IgD-negative memory B cell (primary cell): ENCODE data around the gene ZNF766. TPM values are rescaled to one million over a fixed set of nuclear protein-coding genes. Genes with fewer than 3 reads are reported as not detected.
A peak's percentile ranks its signal among the peaks of the same experiment; 100 is the strongest.
"Not testable (repeated sequence)": the region's sequence is repeated elsewhere in the genome, so short reads cannot be mapped to it uniquely, and the experiment has no call there.

Experiments used
- H3K27ac Mint-ChIP-seq, 3 donors: one replicate each; pipeline ENCODE4 v1.8.0; 2020 to 2022; ENCODE audit warnings: mild to moderate bottlenecking in 3 of 3, mixed read lengths in 3 of 3, moderate library complexity in 1 of 3
- H3K27me3 Mint-ChIP-seq: one replicate; pipeline ENCODE4 v1.8.0; 2021; ENCODE audit warnings: mixed read lengths
- H3K36me3 Mint-ChIP-seq: one replicate; pipeline ENCODE4 v1.8.0; 2020; ENCODE audit warnings: mild to moderate bottlenecking, mixed read lengths
- H3K4me1 Mint-ChIP-seq, 3 donors: one replicate each; pipeline ENCODE4 v1.8.0; 2020 to 2022; ENCODE audit warnings: mixed read lengths in 3 of 3, mild to moderate bottlenecking in 1 of 3
- H3K4me3 Mint-ChIP-seq, 4 donors: one replicate each; pipeline ENCODE4 v1.8.0; 2020 to 2022; ENCODE audit warnings: mild to moderate bottlenecking in 4 of 4, mixed read lengths in 4 of 4, moderate library complexity in 3 of 4
- H3K9me3 Mint-ChIP-seq, 3 donors: one replicate each; pipeline ENCODE4 v1.8.0; 2020 to 2021; ENCODE audit warnings: mixed read lengths in 3 of 3, mild to moderate bottlenecking in 1 of 3
- polyA plus RNA-seq: library from polyadenylated mRNA; unstranded; fragments of 300-500 nt; fragmentation: Illumina TruSeq; gene quantifications from one replicate; pipeline ENCODE4 v1.2.3, GENCODE V29; 2021

The ZNF766 gene
- polyA plus RNA-seq, 1 donor from 2014 or later = 54.8 TPM

DNA sequence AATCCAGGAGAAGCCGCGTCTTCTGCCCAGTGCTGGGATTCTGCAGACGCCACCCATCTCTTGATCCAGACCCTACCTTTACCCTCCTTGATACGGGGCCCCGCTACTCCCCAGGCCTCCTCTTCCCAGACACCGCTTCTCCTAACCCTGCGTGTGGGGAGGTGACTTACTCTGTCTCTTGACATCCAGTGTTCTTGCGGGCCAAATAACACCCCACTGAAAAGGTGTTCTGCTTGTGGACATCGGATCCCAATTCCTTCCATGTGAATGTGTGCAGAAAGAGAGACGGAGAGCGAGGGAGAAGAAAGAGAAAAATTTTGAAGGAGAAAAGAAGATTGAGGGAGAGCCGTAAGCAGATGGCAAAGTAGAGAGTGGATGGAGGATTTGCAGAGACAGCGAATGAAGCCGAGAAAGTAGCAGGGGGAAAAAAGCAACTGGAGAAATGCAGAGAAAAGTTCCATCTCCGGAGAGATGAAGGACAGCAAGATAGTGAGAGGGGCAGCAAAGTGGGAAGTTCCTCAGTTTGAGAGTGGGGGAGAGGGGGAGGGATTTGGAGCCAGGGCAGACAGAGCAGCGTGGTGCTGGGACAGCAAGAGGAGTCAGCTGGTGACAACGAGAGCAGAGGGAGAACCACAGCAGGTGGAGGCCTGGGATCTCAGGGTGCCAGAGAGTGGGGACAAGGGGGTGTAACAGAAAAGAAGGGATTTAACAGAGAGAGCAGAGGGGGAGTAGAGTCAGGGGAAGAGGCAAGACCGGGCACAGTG lies 28.4 kb downstream of the ZNF766 start:
- peaks cover 24% of the 10 kb centered on the region for H3K36me3 Mint-ChIP-seq

DNA sequence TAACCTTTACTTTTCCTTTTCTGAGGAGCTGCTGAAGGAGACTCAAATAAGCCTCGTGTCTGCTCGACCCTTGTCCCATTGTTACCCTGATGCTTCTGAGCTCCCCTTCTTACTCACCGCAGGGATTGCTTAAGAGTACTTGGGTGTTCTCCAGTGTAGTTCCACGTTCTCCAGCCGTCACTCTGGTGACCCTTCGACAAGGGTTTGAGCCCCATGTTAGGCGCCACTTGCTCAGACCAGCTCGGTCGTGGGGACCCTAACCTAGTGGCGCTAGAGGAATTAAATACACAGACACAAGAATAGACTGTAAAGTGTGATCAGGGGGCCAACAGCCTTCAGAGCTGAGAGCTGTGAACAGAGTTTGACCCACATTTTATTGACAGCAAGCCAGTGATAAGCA lies 37.9 kb downstream of the ZNF766 start:
- Mint-ChIP-seq H3K9me3 (peaks cover 5 to 42% (median 34%) of the 10 kb centered on the region in 3 donors), H3K4me3 (peak overlapping the region in 2 of 4 donors; percentile 32 to 46), H3K36me3 (peaks cover 61% of the 10 kb centered on the region), H3K27me3 (no peaks in the 10 kb centered on the region), H3K27ac (no peak overlapping the region), H3K4me1 (no peaks in the 10 kb centered on the region)

More for the DNA sequence above, 28.4 kb downstream of the ZNF766 start:
- Mint-ChIP-seq H3K4me3 (peak overlapping the region; percentile 94 to 100 (median 98)), H3K27me3 (no peaks in the 10 kb centered on the region), H3K9me3 (peaks cover 4 to 34% (median 24%) of the 10 kb centered on the region in 3 donors), H3K4me1 (peaks cover 11 to 15% (median 14%) of the 10 kb centered on the region in 3 donors), H3K27ac (peak overlapping the region; percentile 99)

DNA sequence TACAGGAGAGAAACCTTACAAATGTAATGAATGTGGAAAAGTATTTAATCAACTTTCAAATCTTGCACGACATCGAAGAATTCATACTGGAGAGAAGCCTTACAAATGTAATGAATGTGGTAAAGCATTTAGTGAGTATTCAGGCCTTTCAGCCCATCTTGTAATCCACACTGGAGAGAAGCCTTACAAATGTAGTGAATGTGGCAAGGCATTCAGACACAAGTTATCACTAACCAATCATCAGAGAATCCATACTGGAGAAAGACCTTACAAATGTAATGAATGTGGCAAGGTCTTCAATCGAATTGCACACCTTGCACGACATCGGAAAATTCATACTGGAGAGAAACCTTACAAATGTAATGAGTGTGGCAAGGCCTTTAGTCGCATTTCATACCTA lies 53.0 kb downstream of the ZNF766 start:
- no peaks in the 10 kb centered on the region for H3K27me3 Mint-ChIP-seq
- H3K4me1 Mint-ChIP-seq = peaks cover 0 to 4% (median 0%) of the 10 kb centered on the region in 3 donors
- peaks cover 22 to 66% (median 58%) of the 10 kb centered on the region in 3 donors for H3K9me3 Mint-ChIP-seq
- H3K27ac Mint-ChIP-seq = peak overlapping the region in 1 of 3 donors; percentile 19
- H3K36me3 Mint-ChIP-seq = peaks cover 47% of the 10 kb centered on the region
- no peak overlapping the region for H3K4me3 Mint-ChIP-seq

DNA sequence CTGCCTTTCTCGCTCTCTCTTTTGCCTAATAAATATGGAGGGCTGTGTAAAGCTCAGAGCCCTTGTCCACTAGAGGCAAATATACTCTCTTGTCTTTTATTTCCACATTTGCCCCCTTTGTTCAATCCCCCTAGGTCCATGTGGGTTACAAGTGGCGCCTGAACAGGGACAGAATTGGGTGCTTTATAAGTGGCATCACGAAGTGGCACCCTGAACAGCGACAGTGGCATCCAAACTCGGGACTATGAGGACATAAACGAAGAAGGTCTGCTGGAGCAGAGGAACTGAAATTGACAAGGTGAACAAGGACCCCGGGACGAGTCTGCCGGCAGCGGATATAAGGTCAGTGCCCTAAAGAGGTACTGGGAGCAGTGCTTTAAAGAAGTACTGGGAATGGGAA lies 62.4 kb downstream of the ZNF766 start:
- Mint-ChIP-seq H3K4me3 (peak overlapping the region in 1 of 4 donors; percentile 39), H3K9me3 (peaks cover 8 to 44% (median 27%) of the 10 kb centered on the region in 3 donors), H3K27ac (peak overlapping the region in 2 of 3 donors; percentile 19 to 59), H3K4me1 (peaks cover 2 to 10% (median 4%) of the 10 kb centered on the region in 3 donors), H3K36me3 (peaks cover 11% of the 10 kb centered on the region), H3K27me3 (no peaks in the 10 kb centered on the region)

- Mint-ChIP-seq H3K4me3 (peak overlapping the region; percentile 89 to 99 (median 96)), H3K36me3 (peaks cover 13% of the 10 kb centered on the region), H3K9me3 (peaks cover 15 to 40% (median 31%) of the 10 kb centered on the region in 3 donors), H3K4me1 (peaks cover 6 to 11% (median 7%) of the 10 kb centered on the region in 3 donors), H3K27me3 (no peaks in the 10 kb centered on the region), H3K27ac (peak overlapping the region in 2 of 3 donors; percentile 68 to 88)
These were observed 66.4 kb downstream of the ZNF766 start for GRCh38 chr19:52335768-52336116.

- Mint-ChIP-seq H3K4me1 (peaks cover 6 to 11% (median 7%) of the 10 kb centered on the region in 3 donors), H3K36me3 (peaks cover 13% of the 10 kb centered on the region), H3K27me3 (no peaks in the 10 kb centered on the region), H3K27ac (peak within 1 kb of the TSS; percentile 68 to 92 (median 88)), H3K4me3 (peak within 1 kb of the TSS; percentile 89 to 99 (median 96)), H3K9me3 (peaks cover 17 to 38% (median 26%) of the 10 kb centered on the region in 3 donors)
These were observed 66.9 kb downstream of the ZNF766 start, which contains the start of gene ZNF610 for GRCh38 chr19:52336117-52336790. ZNF610 (plus strand) TSS chr19:52336243; CDS start chr19:52349173, 12,930 bp downstream.

- Mint-ChIP-seq H3K4me3 (peak overlapping the region; percentile 89 to 99 (median 96)), H3K36me3 (peaks cover 13% of the 10 kb centered on the region), H3K4me1 (peaks cover 6 to 11% (median 7%) of the 10 kb centered on the region in 3 donors), H3K27ac (peak overlapping the region in 2 of 3 donors; percentile 68 to 88), H3K27me3 (no peaks in the 10 kb centered on the region), H3K9me3 (peaks cover 17 to 32% (median 23%) of the 10 kb centered on the region in 3 donors)
These were observed 67.5 kb downstream of the ZNF766 start for GRCh38 chr19:52336791-52337381.

GRCh38 chr19:52339022-52339421 lies 69.6 kb downstream of the ZNF766 start:
- peaks cover 6 to 11% (median 7%) of the 10 kb centered on the region in 3 donors for H3K4me1 Mint-ChIP-seq
- peaks cover 11% of the 10 kb centered on the region for H3K36me3 Mint-ChIP-seq
- not testable (repeated sequence) for H3K27me3 Mint-ChIP-seq, H3K27ac Mint-ChIP-seq
- H3K9me3 Mint-ChIP-seq = peaks cover 13 to 21% (median 18%) of the 10 kb centered on the region in 3 donors
- peak overlapping the region in 3 of 4 donors; percentile 49 to 61 (median 55) for H3K4me3 Mint-ChIP-seq

DNA sequence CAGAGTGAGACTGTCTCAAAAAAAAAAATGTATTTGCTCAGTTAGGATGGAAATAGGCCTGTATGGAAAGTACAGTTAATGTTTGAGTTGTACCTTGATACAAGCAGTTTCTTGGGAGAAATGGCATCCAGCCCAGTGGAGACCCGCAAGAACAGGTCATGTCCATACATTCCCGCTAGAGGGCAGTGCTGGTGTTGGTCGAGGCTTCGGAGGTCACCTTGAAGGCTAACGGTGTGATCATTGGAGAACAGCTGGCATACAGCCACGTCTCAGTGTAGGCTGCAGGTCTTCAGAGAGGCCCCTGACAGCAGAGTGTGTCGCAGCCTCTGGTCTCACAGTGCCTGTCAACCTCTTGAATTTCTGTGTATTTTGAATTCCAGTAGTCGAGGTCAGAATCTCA lies 74.2 kb downstream of the ZNF766 start:
- Mint-ChIP-seq H3K36me3 (peaks cover 4% of the 10 kb centered on the region), H3K4me3 (peak overlapping the region in 1 of 4 donors; percentile 41), H3K27me3 (no peaks in the 10 kb centered on the region), H3K4me1 (no peaks in the 10 kb centered on the region), H3K9me3 (peaks cover 12 to 16% (median 15%) of the 10 kb centered on the region in 3 donors), H3K27ac (no peak overlapping the region)

GRCh38 chr19:52345162-52345561 lies 75.8 kb downstream of the ZNF766 start:
- Mint-ChIP-seq H3K27ac (no peak overlapping the region), H3K4me1 (no peaks in the 10 kb centered on the region), H3K9me3 (peaks cover 14 to 20% (median 20%) of the 10 kb centered on the region in 3 donors), H3K4me3 (no peak overlapping the region), H3K36me3 (peaks cover 6% of the 10 kb centered on the region), H3K27me3 (no peaks in the 10 kb centered on the region)

Other genes with a start within 250 kb of the ZNF766 start
- 5.0 TPM for gene ZNF614, start 241.2 kb upstream of the ZNF766 start, polyA plus RNA-seq
- gene ZNF432, start 220.7 kb upstream of the ZNF766 start, polyA plus RNA-seq = 4.4 TPM
- 4.5 TPM for gene ZNF841, start 173.8 kb upstream of the ZNF766 start, polyA plus RNA-seq
- gene ZNF616, start 129.6 kb upstream of the ZNF766 start, polyA plus RNA-seq = 5.8 TPM
- 14.0 TPM for gene ZNF836, start 98.0 kb upstream of the ZNF766 start, polyA plus RNA-seq
- 204 TPM for gene PPP2R1A, start 79.5 kb upstream of the ZNF766 start, polyA plus RNA-seq
- gene ZNF480, start 27.6 kb downstream of the ZNF766 start, polyA plus RNA-seq = 24.7 TPM
- gene ZNF610, start 66.7 kb downstream of the ZNF766 start, polyA plus RNA-seq = 1.7 TPM
- gene ZNF880, start 100.3 kb downstream of the ZNF766 start, polyA plus RNA-seq = 32.9 TPM
- 6.2 TPM for gene ZNF528, start 128.3 kb downstream of the ZNF766 start, polyA plus RNA-seq
- 0.14 TPM for gene ZNF534, start 159.6 kb downstream of the ZNF766 start, polyA plus RNA-seq
- gene ZNF578, start 184.0 kb downstream of the ZNF766 start, polyA plus RNA-seq = 1.5 TPM